ENCODE data around the gene PCF11. TPM values are rescaled to one million over a fixed set of nuclear protein-coding genes. Genes with fewer than 3 reads are reported as not detected.
A peak's percentile ranks its signal among the peaks of the same experiment; 100 is the strongest.

PCF11 gene
- total RNA-seq, 1 experiment from 2014 or later = 52.9 TPM

- ChIA-PET CTCF (no interaction called here), POLR2A (ENCODE audit: unreplicated experiment) (interaction anchor here (0.6 kb wide), 1 partner anchor 65 kb away, joined by 5 read pairs; no protein-coding TSS in a partner anchor)
- Histone ChIP-seq H3K9me2 (ENCODE audit: insufficient read depth) (no peaks in the 10 kb centered on the region), H3K4me2 (no peak overlapping the region), H3F3A (ENCODE audit: insufficient read depth, low read depth) (peaks cover 4% of the 10 kb centered on the region; the same call in 1 of the 2 replicates), H3K79me2 (ENCODE audit: low read depth) (no peaks in the 10 kb centered on the region), H3K4me1 (replicated peaks; ENCODE audit: insufficient read depth) (peaks cover 18% of the 10 kb centered on the region), H3K4me3 (no peak overlapping the region), H3K27ac (no peak overlapping the region), H4K20me1 (ENCODE audit: insufficient read depth) (no peaks in the 10 kb centered on the region), H2AFZ (no peak overlapping the region), H3K27me3 (ENCODE audit: insufficient read depth, low read depth) (no peaks in the 10 kb centered on the region), H3K9me3 (ENCODE audit: insufficient read depth, low read depth) (no peaks in the 10 kb centered on the region), H3K36me3 (ENCODE audit: low read depth) (no peaks in the 10 kb centered on the region)
- no TSS peak for BruUV-seq (replicated peaks)
- DNase-seq = no peak
- TF ChIP-seq EZH2 (IDR thresholded peaks at IDR 0.05; ENCODE audit: low read depth) = no peak
- no peak for TF ChIP-seq CTCF (conservative IDR thresholded peaks at IDR 0.05)
- intact Hi-C loops (cut with micrococcal nuclease; ENCODE audit: unreplicated experiment) = no loop called here
These were observed 6.5 kb upstream of the PCF11 start for GRCh38 chr11:83150450-83150849.

DNA sequence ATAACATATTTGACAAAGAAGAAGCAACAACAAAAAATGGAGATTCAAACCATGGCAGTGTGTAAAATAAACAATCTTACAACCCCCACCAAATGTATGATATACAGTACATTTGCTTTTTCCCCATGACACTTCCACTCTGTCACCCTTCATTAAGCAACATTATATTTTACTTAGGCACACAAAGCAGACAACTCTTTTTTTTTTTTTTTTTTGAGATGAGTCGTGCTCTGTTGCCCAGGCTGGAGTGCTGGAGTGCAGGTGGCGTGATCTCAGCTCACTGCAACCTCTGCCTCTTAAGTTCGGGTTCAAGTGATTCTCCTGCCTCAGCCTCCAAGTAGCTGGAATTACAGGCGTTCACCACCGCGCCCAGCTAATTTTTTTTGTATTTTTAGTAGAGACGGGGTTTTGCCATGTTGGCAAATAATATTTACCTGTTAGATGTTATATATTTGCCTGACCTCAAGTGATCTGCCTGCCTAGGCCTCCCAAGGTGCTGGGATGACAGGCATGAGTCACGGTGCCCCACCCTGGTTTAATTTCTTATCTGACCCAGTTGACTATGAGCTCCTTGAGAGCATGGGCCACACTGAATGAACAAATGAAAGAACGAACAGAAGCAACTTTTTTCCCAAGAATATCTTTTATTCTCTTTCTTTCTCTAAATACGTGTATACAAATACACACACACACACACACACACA lies 5.5 kb upstream of the PCF11 start:
- no peak overlapping the region for H2AFZ ChIP-seq
- ChIA-PET POLR2A (ENCODE audit: unreplicated experiment) (interaction anchor here (0.5 to 0.7 kb wide), 2 partner anchors 9 to 69 kb away, joined by 3 to 4 read pairs; no protein-coding TSS in a partner anchor), CTCF (interaction anchor here (0.6 kb wide), 2 partner anchors 204 to 284 kb away, joined by 5 to 8 read pairs; no protein-coding TSS in a partner anchor)
- no peaks in the 10 kb centered on the region for H3K36me3 ChIP-seq (ENCODE audit: low read depth)
- no peaks in the 10 kb centered on the region for H4K20me1 ChIP-seq (ENCODE audit: insufficient read depth)
- peak; percentile 35 to 76 for DNase-seq
- no peaks in the 10 kb centered on the region for H3K79me2 ChIP-seq (ENCODE audit: low read depth)
- TF ChIP-seq EZH2 (IDR thresholded peaks at IDR 0.05; ENCODE audit: low read depth) (no peak), CTCF (conservative IDR thresholded peaks at IDR 0.05) (no peak)
- H3K4me1 ChIP-seq (replicated peaks; ENCODE audit: insufficient read depth) = peaks cover 20% of the 10 kb centered on the region
- peak overlapping the region; percentile 32; the same call in 1 of the 2 replicates for H3K4me2 ChIP-seq
- no peak overlapping the region for H3K4me3 ChIP-seq
- no peak overlapping the region for H3K27ac ChIP-seq
- intact Hi-C loops (cut with micrococcal nuclease; ENCODE audit: unreplicated experiment) = no loop called here
- H3K9me2 ChIP-seq (ENCODE audit: insufficient read depth) = no peaks in the 10 kb centered on the region
- BruUV-seq (replicated peaks) = no TSS peak
- H3K27me3 ChIP-seq (ENCODE audit: insufficient read depth, low read depth) = no peaks in the 10 kb centered on the region
- peaks cover 13% of the 10 kb centered on the region for H3F3A ChIP-seq (ENCODE audit: insufficient read depth, low read depth)
- H3K9me3 ChIP-seq (ENCODE audit: insufficient read depth, low read depth) = no peaks in the 10 kb centered on the region

- Histone ChIP-seq H3F3A (ENCODE audit: insufficient read depth, low read depth) (peaks cover 13% of the 10 kb centered on the region), H3K27me3 (ENCODE audit: insufficient read depth, low read depth) (no peaks in the 10 kb centered on the region), H3K36me3 (ENCODE audit: low read depth) (no peaks in the 10 kb centered on the region), H3K9me3 (ENCODE audit: insufficient read depth, low read depth) (no peaks in the 10 kb centered on the region), H3K4me1 (replicated peaks; ENCODE audit: insufficient read depth) (peaks cover 20% of the 10 kb centered on the region), H4K20me1 (ENCODE audit: insufficient read depth) (no peaks in the 10 kb centered on the region), H3K79me2 (ENCODE audit: low read depth) (peaks cover 3% of the 10 kb centered on the region), H3K27ac (no peak overlapping the region), H3K9me2 (ENCODE audit: insufficient read depth) (no peaks in the 10 kb centered on the region), H3K4me2 (no peak overlapping the region), H2AFZ (no peak overlapping the region), H3K4me3 (no peak overlapping the region)
- ChIA-PET CTCF (no interaction called here), POLR2A (ENCODE audit: unreplicated experiment) (interaction anchor here (0.5 kb wide), 1 partner anchor 70 kb away, joined by 3 read pairs; no protein-coding TSS in a partner anchor)
- BruUV-seq (replicated peaks) = no TSS peak
- TF ChIP-seq EZH2 (IDR thresholded peaks at IDR 0.05; ENCODE audit: low read depth) (no peak), CTCF (conservative IDR thresholded peaks at IDR 0.05) (no peak)
- no peak for DNase-seq
- intact Hi-C loops (cut with micrococcal nuclease; ENCODE audit: unreplicated experiment) = no loop called here
These were observed 4.7 kb upstream of the PCF11 start for GRCh38 chr11:83152264-83152663.

All from PC-9 (cell line).